NCI-H1105 treated with DMSO at 0.1 percent for 48 hours (cell line): ENCODE results near the gene DIP2C.
"Not testable (repeated sequence)": the region's sequence is repeated elsewhere in the genome, so short reads cannot be mapped to it uniquely, and the experiment has no call there.

Experiments
- DNase-seq: peaks from one replicate; lab custom pipeline; 2025; lab: John Stamatoyannopoulos, UW

Gene DIP2C

DNA sequence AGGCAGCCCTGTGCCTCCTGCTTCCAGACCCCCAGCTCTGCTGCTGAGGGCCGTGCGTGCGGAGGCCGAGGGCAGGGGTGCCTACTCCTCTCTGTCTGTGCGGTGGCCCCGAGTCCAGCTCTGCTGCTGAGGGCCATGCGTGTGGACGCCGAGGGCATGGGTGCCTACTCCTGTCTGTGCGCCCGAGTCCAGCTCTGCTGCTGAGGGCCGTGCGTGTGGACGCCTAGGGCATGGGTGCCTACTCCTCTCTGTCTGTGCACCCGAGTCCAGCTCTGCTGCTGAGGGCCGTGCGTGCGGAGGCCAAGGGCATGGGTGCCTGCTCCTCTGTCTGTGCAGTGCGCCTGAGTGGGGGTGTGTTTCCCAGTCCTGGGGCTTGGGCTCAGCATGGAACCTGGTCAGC is 411.5 kb downstream of the DIP2C start:
- no peak for DNase-seq

DNA sequence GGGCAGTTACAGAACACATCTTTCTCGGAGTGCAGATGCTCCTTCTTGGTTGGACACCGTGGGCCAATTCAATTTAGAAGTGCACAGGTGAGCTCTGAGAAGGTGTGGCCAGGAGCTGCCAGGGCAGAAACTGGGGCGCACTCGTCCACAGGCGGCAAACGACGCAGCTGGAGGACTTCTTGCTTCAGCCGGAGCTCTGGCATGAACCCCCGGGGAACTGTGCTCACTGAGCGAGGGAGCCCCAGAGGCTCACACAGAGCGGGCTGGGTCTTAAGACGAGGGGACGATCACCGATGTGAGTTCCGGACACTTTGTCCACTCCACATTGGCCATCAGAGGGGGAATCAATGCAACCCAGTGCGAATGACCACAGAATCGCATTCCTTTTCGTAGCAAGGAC is 413.8 kb downstream of the DIP2C start:
- DNase-seq = no peak

DNA sequence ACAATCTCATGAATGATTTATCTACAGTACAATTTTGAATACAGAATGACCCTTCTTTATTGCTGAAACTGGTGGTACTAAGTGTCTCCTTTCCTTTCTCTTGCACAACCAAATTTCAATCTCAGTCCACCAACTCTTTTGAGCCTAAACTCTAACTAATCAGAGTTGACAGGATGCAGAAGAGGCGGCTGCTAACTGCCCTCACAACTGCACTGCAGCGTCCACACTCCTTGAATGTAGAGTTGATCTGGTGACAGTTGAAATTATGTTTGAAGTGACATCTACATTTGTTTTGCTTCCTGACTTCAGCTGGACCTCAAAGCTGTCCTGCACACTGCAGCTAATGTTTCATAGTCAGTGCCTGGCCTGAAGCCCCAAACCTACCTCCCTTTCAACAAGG is 414.6 kb downstream of the DIP2C start:
- no peak for DNase-seq

DNA sequence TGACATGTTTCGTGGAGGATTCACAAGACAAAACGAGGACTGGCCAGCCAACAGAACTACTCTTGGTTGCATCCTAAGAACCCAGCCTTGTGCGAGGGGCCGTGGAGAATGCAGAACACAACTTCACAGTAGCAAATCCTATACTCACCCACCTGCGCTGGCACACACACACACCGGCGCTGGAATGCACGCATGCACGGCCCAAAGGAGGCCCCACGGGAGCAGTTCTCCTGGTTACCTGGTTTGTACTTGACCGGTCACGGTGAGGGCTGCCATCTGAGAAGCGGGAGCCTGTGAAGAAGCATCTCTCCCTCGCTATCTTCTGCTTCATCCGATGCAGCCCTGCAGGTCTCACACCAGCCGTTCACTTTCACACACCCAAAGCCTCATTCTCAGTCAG is 416.4 kb downstream of the DIP2C start:
- no peak for DNase-seq

DNA sequence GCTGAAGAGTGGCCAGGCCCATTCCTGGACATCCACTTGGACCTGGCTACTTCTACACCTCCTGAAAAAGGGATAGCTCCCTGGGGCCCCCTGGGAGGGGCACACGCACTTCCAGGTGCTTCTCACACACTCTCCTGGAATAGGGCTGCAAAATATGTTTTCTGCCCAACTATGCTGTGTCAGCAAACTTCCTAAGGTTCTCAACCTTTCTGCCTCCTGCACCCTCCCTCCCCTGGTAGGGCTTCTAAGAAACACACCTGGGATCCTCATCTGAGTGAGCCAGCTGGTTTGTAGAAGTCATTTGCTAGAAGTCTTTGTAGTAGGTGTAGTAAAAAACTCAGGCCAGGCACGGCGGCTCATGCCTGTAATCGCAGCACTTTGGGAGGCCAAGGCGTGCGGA is 417.7 kb downstream of the DIP2C start:
- no peak for DNase-seq

DNA sequence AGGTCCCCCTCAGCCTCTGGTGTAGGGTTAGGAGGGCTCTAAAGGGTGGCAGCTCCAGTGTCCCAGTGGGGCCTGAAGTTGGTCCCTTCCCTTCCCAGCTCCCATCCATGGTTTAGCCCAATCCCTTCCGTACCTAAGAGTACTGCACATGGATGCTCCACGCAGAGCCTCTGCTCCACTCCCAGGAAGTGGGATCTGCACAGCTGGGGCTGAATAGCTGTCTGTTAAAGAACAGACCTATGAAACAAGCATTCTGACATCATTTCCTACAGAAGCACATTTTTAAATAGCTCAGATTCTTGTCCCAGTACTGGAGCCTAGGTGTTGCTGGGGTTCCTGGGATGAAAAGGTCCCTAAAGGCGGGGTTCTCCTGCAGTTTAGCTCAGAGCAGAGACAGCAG is 418.3 kb downstream of the DIP2C start:
- DNase-seq = no peak

DNA sequence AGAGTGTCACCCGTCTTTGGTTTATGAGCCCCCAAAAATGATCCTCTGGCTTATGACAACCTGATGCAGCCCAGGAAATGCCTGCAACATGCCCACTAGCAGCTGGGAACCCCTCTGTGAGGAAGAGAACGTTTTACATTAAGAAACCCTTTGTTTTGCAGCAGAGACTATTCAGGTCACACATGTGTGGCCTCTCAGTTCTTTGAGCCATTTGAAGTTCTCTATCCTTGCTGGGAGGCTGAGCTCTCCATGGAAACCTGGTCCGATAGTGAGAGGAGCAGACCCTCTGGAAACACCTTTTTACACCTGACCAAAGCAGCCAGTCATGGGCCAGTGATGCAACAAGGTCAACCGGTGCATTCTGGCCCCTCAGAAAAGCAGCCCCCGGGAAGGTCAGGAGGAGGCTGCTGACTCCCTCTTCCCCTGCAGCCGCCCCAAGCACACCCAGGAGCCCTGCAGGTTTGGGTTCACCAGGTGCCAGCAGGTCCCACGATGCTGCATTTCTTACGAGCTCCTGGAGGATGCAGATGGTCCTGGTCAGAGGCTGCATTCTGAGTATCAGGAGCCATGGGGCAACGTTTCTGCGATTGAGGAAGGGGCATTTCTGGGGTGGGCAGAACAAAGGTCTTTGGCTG is 419.9 kb downstream of the DIP2C start:
- DNase-seq = no peak

DNA sequence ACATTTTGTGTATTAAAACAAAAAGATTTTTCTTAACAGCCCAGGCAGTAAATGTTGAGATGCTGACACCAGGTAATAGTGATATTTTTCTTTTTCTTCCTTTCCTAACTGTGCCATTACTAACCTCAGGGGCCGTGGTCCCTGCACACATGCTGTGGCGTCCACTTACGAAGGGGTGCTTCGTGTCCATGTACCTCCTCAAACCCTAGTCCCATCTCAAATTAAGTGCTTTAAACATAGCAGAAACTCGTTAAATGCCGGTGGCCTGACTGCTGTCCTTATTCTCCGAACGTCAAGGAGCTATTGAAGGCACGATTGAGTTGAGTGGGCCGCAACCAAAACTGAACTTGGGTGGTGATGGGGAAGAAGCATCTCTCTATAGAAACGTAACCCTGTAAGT is 421.8 kb downstream of the DIP2C start:
- no peak for DNase-seq

DNA sequence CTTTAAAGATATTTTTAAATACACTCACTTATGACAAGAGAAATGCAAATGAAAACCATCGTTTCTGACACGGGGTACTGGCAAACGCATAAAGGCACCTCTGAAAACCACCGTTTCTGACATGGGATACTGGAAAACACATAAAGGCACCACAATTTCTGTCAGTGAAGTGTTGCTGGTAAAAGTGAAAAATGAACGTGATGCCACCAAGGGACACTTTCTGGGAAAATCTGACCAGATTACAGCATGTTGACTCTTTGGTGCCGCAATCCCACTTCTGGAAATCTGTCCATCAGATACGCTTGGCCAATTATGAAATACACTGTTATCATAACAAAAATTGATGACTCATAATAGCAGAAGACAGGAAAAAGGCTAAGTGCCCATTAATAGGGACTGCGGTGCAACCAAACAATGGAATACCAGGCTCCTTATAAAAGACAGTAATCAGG is 422.5 kb downstream of the DIP2C start:
- DNase-seq = peak; percentile 21

DNA sequence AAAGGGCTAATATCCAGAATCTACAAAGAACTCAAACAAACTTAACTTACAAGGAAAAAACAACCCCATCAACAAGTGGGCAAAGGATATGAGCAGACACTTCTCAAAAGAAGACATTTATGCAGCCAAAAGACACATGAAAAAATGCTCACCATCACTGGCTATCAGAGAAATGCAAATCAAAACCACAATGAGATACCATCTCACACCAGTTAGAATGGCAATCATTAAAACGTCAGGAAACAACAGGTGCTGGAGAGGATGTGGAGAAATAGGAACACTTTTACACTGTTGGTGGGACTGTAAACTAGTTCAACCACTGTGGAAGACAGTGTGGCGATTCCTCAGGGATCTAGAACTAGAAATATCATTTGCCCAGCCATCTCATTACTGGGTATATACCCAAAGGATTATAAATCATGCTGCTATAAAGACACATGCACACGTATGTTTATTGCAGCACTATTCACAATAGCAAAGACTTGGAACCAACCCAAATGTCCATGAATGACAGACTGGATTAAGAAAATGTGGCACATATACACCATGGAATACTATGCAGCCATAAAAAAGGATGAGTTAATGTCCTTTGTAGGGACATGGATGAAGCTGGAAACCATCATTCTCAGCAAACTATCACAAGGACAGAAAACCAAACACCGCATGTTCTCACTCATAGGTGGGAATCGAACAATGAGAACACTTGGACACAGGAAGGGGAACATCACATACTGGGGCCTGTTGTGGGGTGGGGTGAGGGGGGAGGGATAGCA is 423.5 kb downstream of the DIP2C start:
- not testable (repeated sequence) for DNase-seq

DNA sequence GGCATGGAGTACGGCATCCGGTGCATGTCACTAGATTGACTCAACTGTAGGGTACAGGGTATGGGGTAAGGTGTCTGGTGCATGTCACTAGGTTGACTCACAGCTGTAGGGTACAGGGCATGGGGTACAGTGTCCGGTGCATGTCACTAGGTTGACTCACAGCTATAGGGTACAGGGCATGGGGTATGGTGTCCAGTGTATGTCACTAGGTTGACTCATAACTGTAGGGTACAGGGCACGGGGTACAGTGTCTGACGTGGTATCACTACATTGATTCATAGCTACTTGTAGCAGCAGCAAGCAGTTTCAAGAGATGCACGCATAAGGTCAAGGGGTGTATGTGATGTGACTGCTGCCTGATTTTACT is 424.4 kb downstream of the DIP2C start:
- DNase-seq = not testable (repeated sequence)

DNA sequence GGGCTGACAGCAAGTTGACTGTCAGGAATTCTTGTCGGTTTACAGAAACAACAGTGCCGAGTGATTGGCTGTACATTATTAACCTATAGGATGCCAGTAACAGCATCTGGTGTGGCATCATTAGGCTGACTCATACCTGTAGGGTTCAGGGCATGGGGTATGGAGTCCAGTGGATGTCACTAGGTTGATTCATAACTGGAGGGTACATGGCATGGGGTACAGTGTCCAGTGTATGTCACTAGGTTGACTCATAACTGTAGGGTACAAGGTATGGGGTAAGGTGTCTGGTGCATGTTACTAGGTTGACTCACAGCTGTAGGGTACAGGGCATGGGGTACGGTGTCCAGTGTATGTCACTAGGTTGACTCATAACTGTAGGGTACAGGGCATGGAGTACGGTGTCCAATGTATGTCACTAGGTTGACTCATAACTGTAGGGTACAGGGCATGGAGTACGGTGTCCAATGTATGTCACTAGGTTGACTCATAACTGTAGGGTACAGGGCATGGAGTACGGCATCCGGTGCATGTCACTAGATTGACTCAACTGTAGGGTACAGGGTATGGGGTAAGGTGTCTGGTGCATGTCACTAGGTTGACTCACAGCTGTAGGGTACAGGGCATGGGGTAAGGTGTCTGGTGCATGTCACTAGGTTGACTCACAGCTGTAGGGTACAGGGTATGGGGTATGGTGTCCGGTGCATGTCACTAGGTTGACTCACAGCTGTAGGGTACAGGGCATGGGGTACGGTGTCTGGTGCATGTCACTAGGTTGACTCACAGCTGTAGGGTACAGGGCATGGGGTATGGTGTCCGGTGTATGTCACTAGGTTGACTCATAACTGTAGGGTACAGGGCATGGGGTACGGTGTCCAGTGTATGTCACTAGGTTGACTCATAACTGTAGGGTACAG is 425.1 kb downstream of the DIP2C start:
- DNase-seq = not testable (repeated sequence)

DNA sequence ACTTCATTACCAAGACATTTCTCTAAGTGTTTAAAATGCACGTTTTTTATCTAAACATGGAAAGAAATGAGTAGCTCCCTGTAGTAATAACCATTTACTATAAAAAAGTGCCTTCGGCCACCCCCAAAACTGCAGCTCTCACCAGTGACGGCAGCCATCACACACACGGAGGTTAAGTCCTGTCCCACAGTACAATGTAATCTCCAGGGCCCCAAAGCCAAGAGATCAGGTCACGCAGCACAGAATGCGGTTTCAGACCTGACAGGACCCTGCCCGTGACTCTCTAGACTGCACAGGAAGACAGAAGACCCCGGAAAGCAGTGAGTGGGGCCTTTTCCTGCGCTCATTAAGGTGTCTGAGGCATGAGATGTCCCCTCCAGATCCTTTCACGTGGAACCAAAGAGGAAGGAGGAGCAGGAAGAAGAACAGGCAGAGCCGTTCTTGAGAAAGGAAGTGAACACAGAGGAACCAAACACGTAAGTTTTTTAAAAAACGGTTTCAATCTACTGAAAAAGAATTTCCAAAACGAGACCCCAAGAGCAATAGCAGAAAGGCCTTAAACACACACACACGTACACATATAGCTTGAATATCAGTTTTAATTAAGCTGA is 428.5 kb downstream of the DIP2C start:
- no peak for DNase-seq

DNA sequence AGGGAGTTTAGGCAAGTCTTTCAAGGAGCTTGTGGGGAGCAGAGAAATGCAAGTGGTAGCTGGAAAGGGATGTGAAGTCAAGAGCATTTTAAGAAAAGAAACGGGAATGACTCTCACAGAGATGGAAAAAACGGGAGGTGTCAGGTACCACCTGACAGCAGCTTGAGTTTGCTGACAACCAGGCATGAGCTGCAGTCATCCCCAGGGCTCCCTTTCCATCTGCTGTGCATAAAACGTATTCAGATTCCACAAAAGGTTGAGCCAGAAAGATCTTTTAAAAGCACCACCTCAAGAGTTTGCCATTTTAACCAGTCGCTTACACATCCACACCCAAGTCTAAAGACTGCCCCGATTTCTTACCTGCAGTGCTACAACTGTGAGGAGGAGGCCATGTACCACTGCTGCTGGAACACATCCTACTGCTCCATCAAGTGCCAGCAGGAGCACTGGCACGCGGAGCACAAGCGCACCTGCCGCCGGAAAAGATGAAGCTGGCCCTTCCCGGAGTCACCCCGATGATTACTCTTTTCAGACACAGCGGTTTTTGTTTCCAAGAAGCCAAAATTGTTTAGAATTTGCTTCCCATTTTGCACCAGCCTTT is 437.4 kb downstream of the DIP2C start:
- no peak for DNase-seq

DNA sequence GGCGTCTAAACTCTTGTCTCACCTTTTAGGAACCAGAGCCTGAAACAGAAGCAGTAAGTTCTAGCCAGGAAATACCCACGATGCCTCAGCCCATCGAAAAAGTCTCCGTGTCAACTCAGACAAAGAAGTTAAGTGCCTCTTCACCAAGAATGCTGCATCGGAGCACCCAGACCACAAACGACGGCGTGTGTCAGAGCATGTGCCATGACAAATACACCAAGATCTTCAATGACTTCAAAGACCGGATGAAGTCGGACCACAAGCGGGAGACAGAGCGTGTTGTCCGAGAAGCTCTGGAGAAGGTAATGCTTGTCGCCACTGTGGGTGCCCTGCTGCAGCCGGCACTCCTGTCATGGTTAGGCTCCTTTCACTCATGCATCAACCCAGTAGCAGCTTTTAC is 441.2 kb downstream of the DIP2C start:
- DNase-seq = no peak

DNA sequence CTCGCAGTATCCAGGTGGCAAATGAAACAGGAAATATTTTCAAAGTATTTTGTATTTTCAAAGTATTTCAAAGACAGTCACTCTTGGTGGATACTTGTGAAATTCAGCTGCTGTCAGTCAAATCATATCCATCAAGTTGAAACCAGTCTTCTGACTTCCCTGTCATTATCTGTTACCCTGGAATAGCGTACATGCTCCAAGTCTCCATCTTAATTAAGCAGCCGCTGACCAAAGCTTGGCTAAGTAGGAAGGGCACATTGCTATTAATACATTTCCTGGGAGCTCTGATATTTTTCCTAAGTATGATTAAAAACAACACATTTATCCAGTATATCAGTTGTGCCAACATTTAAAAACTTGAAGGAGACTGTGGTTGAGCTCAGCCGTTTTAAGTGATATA is 442.0 kb downstream of the DIP2C start:
- no peak for DNase-seq

DNA sequence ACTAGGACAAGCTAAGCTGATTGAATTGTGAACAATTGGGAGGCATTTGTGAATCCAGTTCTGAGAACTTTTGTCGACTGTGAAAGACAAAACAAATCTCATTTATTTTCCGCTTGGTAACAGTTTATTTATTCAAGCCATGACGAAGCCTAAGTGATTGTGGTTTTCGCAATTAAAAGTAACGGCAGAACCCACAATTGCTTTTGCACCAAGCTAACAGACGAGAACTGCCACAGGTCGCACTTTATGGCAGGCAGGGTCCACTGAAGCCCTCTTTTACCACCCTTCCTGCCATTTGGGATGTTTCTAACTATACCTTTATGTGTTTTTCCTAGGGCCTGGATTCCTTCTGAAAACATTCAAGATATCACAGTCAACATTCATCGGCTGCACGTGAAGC is 443.0 kb downstream of the DIP2C start:
- DNase-seq = no peak

DNA sequence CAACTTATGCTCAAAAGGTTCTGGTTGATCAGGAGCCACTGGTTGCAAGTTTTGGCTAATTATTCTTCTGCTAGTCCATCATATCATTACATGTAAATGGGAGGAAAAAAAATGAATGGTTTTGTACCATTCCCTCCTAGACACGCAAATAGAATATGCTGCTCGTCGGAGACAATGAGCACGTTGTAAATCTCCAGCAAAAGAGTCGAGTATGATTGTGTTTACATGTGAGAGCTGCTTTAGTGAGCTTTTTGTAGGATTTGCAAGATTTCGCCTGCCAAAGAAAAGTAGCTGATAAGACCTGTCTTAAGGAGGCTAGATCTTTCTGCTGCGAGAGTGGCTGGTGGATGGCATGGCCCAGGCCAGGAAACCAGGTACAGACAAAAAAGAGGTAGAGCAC is 445.2 kb downstream of the DIP2C start:
- DNase-seq = no peak

DNA sequence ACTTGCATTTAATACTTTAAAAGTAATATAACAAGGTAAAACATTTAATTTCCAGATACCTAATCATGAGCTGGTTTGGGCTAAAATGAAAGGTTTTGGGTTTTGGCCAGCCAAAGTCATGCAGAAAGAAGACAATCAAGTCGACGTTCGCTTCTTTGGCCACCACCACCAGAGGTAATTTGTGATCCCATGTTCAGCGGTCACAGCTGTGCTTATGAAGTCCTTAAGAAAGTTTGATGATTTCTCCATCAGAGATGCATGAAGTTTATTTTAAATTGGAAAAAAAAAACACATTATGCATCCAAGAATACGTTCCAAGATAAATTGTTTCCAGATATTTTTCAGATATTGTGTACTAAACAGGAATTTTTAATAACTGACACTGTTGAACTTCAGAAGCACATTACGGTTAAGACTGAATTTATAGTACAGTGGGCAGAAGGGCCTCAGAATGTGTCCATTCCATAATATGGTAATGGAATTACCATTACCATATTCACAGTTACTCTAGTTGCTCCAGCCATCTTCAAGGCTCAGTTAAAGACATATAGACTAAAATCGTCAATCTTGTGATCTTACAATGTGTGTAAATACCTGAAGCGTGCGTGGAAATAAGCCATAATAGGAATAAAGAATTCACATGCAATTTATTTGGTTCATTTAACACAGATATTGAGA is 447.4 kb downstream of the DIP2C start:
- no peak for DNase-seq

DNA sequence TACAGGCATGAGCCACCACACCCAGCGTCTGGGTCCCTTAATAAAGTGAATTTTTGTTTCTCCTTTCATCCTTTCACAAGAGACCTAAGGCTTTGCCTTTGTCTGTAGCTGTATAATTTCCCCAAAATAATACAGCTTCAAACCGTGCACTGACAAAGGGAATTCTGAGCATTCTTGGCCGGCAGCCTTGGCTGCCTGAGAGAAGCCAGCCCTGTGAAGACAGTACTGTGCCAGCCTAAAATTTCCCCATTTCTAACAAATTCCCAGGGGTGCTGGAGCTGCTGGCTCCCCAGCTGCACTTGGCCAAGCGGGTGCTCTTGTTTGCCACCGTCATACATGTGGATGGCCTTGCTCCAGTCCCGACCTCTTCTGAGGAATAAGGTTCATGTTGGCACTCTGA is 448.0 kb downstream of the DIP2C start:
- DNase-seq = no peak

DNA sequence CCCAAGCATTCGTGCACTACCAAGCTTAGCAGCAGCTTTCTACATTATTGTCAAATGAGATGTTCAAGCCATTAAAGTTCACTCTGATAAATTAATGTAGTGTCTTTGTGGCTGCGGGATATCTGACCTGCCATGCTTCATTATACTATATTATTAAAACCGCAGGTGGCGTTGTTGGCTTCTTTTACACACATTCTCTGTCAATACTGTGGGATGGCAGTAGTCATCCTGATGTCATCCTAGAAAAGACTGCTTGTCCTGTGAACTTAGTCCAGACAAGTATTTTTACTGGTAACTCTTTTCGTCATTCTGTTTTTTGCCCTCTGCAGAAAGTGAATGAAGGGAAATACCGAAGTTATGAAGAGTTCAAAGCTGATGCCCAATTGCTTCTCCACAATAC is 450.4 kb downstream of the DIP2C start:
- no peak for DNase-seq
